RWPE2 (cell line): Measurements from ENCODE around the gene C1orf21.
"Not testable (repeated sequence)": the region's sequence is repeated elsewhere in the genome, so short reads cannot be mapped to it uniquely, and the experiment has no call there.

ENCODE experiments used
- ATAC-seq: fragments of 200-7000 bp; cut with Tn5 transposase; 3 replicates; pipeline ENCODE4 v1.9.1; 2021; ENCODE audit warnings: low read depth
- DNase-seq: peaks from one replicate; pipeline ENCODE4 v3.0.0-alpha.2; 2020; ENCODE audit warnings: low spot score
- H3K27ac ChIP-seq: fragments of 450-650 bp; 2 replicates; pipeline ENCODE4 v1.5.1; 2017; ENCODE audit warnings: mild to moderate bottlenecking; ENCODE audit not compliant: poor library complexity, severe bottlenecking
- H3K27me3 ChIP-seq: fragments of 250-450 bp; sonication (Bioruptor Pico); 2 replicates; pipeline ENCODE4 v1.5.1; 2021; ENCODE audit warnings: mild to moderate bottlenecking, moderate library complexity; ENCODE audit not compliant: insufficient read depth, poor library complexity, severe bottlenecking
- H3K36me3 ChIP-seq: fragments of 250-450 bp; sonication (Bioruptor Pico); 2 replicates; pipeline ENCODE4 v1.5.1; 2020; ENCODE audit warnings: low read depth, mild to moderate bottlenecking, moderate library complexity
- H3K4me1 ChIP-seq: fragments of 250-450 bp; sonication (Bioruptor Pico); 2 replicates; pipeline ENCODE4 v1.5.1; 2021; ENCODE audit warnings: mild to moderate bottlenecking, moderate library complexity; ENCODE audit not compliant: insufficient read depth, poor library complexity, severe bottlenecking
- H3K4me3 ChIP-seq: fragments of 250-450 bp; sonication (Bioruptor Pico); 2 replicates; pipeline ENCODE4 v1.5.1; 2021; ENCODE audit warnings: mild to moderate bottlenecking, moderate library complexity; ENCODE audit not compliant: severe bottlenecking
- H3K9me3 ChIP-seq: fragments of 250-450 bp; sonication (Bioruptor Pico); 2 replicates; pipeline ENCODE4 v1.5.1; 2021; ENCODE audit warnings: mild to moderate bottlenecking, moderate library complexity; ENCODE audit not compliant: severe bottlenecking
- TF ChIP-seq, protein P1 (sequence below): fragments of 450-650 bp; IDR thresholded peaks from one replicate; pipeline ENCODE4 v1.5.1; 2017; ENCODE audit warnings: mild to moderate bottlenecking, moderate library complexity; ENCODE audit not compliant: poor library complexity, severe bottlenecking

Gene C1orf21

DNA sequence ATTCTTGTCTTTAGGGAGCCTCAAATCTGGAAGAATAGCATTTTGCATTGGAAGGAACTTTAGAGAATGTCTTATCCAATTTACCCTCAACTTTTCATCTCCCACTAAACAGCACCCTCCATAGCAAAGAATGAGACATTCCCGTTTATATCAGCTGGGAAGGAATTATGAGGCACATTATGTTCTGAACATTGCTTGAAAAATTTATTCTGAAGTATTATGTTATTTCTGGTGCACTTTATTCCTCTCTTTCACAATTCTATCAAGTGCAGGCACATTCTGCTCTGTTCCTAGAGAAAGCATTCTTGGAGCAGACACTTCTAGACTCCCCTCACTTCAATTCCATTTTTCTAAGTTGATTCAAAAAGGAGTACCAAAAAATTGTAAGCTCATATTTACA is 220.0 kb downstream of the C1orf21 start:
- Histone ChIP-seq H3K27ac (no peak overlapping the region), H3K4me3 (no peak overlapping the region), H3K36me3 (no peaks in the 10 kb centered on the region), H3K9me3 (no peaks in the 10 kb centered on the region), H3K4me1 (peaks cover 5% of the 10 kb centered on the region), H3K27me3 (no peaks in the 10 kb centered on the region)
- ATAC-seq, result no peak
- no peak for DNase-seq
- TF ChIP-seq, protein P1, sequence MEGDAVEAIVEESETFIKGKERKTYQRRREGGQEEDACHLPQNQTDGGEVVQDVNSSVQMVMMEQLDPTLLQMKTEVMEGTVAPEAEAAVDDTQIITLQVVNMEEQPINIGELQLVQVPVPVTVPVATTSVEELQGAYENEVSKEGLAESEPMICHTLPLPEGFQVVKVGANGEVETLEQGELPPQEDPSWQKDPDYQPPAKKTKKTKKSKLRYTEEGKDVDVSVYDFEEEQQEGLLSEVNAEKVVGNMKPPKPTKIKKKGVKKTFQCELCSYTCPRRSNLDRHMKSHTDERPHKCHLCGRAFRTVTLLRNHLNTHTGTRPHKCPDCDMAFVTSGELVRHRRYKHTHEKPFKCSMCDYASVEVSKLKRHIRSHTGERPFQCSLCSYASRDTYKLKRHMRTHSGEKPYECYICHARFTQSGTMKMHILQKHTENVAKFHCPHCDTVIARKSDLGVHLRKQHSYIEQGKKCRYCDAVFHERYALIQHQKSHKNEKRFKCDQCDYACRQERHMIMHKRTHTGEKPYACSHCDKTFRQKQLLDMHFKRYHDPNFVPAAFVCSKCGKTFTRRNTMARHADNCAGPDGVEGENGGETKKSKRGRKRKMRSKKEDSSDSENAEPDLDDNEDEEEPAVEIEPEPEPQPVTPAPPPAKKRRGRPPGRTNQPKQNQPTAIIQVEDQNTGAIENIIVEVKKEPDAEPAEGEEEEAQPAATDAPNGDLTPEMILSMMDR, result no peak

DNA sequence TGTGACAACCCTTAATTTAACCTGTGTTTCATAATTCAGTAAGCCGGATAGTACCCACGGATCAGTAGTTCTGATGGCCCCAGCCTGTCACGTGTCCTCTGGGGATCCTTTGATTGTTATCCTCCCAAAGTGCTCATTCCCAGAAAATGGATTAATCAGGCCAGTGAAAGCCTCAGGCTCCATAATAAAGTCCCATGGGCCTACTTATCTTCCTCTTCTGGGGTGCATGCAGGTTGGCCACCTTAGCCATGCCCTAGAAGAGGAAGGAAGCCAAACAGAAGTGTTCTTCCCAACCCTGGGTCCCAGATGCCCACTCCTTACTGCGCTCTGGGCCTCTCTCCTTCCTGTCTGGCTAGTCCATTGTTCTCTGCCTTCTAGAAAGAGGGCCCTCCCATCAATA is 221.8 kb downstream of the C1orf21 start:
- no peaks in the 10 kb centered on the region for H3K9me3 ChIP-seq

GRCh38 chr1:184608990-184609389 is 222.2 kb downstream of the C1orf21 start:
- TF ChIP-seq, protein P1, result no peak
- no peaks in the 10 kb centered on the region for H3K36me3 ChIP-seq
- ATAC-seq (no peak), DNase-seq (no peak)
- H3K27ac ChIP-seq, result no peak overlapping the region
- H3K4me1 ChIP-seq, result peaks cover 11% of the 10 kb centered on the region
- H3K27me3 ChIP-seq, result no peaks in the 10 kb centered on the region
- no peaks in the 10 kb centered on the region for H3K9me3 ChIP-seq
- H3K4me3 ChIP-seq, result no peak overlapping the region

More for the DNA sequence above, 221.8 kb downstream of the C1orf21 start:
- TF ChIP-seq, protein P1, result no peak
- Histone ChIP-seq H3K27me3 (no peaks in the 10 kb centered on the region), H3K4me3 (no peak overlapping the region), H3K27ac (no peak overlapping the region), H3K36me3 (no peaks in the 10 kb centered on the region), H3K4me1 (peaks cover 11% of the 10 kb centered on the region)
- DNase-seq, result no peak
- ATAC-seq, result no peak

- ATAC-seq, result no peak
- no peak for DNase-seq
Observed at GRCh38 chr1:184610876-184611595, 224.2 kb downstream of the C1orf21 start.

DNA sequence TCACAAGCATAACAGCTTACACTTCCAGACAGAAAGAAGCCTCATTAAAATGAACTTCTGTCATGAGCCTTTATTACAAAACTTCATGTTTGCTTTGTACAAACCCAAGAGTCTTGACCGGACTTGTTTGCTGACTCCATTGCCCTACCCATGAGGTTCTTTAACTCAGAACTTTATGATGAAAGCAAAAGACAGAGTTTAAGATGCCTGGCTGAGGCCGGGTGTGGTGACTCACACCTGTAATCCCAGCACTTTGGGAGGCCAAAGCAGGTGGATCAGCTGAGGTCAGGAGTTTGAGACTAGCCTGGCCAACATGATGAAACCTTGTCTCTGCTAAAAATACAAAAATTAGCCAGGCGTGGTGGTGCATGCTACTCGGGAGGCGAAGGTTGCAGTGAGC is 225.4 kb downstream of the C1orf21 start:
- Histone ChIP-seq H3K27ac (peak overlapping the region; percentile 38), H3K4me1 (peaks cover 11% of the 10 kb centered on the region)
- ATAC-seq, result peak; percentile 96
- not testable (repeated sequence) for H3K9me3 ChIP-seq, H3K36me3 ChIP-seq, DNase-seq, H3K27me3 ChIP-seq, H3K4me3 ChIP-seq

More at GRCh38 chr1:184610876-184611595, 224.2 kb downstream of the C1orf21 start:
- Histone ChIP-seq H3K9me3 (no peaks in the 10 kb centered on the region), H3K27ac (peak overlapping the region; percentile 38), H3K27me3 (no peaks in the 10 kb centered on the region), H3K4me1 (peaks cover 11% of the 10 kb centered on the region), H3K4me3 (no peak overlapping the region), H3K36me3 (no peaks in the 10 kb centered on the region)
- TF ChIP-seq, protein P1, result no peak
